Measurements from ENCODE around the gene KCNS1.

DNA sequence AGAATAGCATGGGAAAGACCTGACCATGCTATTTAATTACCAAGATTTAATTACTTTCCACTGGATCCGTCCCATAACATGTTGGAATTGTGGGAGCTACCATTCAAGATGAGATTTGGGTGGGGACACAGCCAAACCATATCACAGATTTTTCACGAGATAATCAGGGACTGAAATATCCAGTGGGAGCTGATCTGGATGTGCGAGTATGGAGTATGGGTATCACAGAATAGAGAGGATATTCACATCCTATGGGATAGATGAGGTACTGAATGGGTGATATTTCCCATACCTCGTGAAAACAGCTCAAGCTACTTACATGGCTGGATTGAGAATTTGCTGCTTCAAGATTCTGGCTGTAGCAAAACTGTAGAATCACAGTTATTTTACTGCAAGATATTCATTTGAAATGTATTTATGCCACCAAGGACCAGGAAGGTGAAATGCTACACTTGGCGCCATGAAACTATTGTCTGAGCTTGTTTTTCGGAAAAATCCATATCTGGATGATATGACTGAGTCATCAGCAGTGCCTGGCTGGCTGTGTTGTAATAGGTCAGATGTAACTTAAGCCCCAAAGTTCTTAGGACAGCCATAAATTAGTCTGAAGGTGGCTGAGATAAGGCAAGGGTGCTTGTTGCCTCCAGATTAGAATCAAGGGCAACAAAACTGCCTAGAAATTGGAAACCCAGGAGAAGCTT lies 29.8 kb downstream of the KCNS1 start:
- no peak for TF ChIP-seq CTCF (IDR thresholded peaks at IDR 0.05)
- TF ChIP-seq EP300 (IDR thresholded peaks at IDR 0.05), result no peak

All from suprapubic skin (tissue), 3 donors.